NCI-H146 treated with DMSO at 0.1 percent for 48 hours (cell line): ENCODE results near the gene LRP1B.
"Not testable (repeated sequence)": the region's sequence is repeated elsewhere in the genome, so short reads cannot be mapped to it uniquely, and the experiment has no call there.

Experiments used
- DNase-seq: peaks from one replicate; lab custom pipeline; 2025; ENCODE audit not compliant: unreplicated experiment; lab: John Stamatoyannopoulos, UW

LRP1B gene

GRCh38 chr2:140504601-140505000 is 1626.2 kb downstream of the LRP1B start:
- DNase-seq: no peak

- no peak for DNase-seq
These were observed 1627.7 kb downstream of the LRP1B start for GRCh38 chr2:140502951-140503630.

GRCh38 chr2:140498360-140498759 is 1632.5 kb downstream of the LRP1B start:
- no peak for DNase-seq

DNA sequence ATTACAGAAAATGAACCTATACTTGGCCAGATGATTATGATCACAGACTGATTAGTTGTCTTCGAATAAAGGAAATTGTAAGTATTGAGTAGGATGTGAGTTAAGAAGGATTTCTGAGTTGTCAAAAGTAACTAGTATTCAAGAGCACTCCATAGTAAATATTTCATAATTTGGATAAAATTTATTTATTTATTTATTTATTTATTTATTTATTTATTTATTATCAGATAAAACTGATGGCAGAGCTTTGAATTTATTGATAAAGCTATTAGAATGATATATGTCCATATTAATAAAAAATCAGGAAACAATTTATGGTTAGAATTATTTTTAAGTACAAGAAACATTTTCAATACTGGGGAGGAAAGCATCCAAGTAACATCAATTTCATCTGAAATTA is 1634.1 kb downstream of the LRP1B start:
- DNase-seq: no peak

DNA sequence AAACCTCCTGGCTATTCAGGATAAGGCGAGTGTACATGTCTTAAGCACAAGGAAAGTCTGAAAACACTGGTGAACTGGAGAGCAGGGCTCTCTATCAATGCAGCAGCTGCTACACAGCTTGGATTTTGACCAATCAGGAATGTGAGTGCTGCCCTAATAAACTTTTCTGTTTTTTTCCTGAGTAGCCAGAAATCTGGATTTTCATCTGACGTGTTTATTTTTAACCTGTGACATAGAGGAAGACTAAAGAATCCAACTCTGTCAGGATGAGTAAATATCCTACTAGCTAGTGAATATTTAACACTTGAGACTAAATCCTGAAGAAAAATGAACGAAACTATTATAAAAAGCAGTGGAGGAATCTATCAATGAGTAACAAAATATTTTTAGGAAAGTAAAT is 1638.9 kb downstream of the LRP1B start:
- no peak for DNase-seq

DNA sequence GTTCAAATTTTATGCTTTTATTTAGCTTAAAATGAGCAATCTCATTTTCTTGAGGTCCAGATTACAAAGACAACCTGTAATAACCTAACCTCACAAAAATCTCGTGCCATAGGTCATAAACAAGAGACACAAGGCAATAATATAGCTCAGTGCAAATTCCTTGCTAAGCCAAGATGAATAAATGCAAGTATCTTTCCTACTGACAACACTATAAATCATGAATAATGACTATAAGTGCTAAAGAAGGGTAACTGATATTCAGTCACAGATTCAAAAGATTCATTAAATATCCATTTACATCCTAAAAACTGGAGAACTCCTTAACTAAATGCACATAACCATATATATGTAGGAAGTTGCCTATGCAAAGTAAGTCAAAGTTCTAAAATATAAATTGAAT is 1641.6 kb downstream of the LRP1B start:
- DNase-seq: no peak

- DNase-seq: no peak
These were observed 1649.7 kb downstream of the LRP1B start for GRCh38 chr2:140481136-140481535.

DNA sequence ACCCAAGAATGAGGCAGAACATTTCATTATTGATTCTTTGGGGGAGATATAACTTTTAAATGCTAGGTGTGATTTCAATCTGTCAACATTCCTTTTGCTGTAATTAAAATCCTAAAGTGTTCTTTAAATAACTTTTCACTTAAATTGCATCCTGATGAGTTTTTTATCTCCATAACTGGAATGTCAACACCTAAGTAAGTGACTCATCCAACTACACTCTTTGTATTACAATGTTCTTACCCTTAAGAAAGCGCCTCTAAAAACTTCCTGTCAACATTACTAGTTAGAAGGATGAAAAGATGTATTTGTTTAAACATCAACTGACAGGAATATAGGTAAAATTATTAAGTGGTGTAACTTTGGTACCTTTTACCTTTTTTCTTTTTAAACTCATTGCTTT is 1657.0 kb downstream of the LRP1B start:
- DNase-seq: peak; percentile 11

DNA sequence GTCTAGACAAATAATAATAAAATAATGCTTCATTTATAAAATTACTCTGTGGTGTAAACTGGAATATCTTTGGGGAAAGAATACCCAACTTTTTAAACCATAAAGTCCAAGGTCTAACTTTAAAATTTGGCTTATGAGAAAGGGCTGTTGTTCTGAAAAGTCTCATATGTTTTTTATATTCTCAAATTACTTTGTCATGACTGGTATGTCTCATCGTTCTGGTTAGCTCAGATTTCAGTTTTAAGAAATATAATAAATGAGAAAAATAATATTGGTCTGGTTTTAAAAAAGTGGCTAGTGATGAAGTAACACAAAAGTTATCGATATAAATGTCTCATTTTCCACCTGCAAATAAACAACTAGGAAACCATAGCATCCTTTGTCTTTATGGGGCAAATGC is 1658.1 kb downstream of the LRP1B start:
- DNase-seq: no peak

DNA sequence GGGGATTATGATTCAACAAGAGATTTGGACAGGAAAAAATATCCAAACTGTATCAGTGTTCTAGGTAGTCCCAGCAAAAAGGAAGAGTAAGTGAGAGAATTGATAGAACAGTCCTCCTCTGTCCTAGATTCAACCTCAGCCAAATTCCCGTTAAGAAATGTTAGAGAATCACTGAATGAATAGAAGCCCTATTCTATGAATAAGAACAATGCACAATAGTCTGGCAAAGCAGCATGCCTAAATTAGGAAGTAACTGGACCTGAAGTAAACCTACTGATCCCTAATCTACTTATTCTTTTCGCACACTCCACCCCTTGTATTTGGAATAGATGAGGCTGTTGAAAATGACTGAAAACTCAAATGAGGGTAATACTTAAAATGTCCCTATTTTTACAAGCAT is 1665.5 kb downstream of the LRP1B start:
- no peak for DNase-seq

DNA sequence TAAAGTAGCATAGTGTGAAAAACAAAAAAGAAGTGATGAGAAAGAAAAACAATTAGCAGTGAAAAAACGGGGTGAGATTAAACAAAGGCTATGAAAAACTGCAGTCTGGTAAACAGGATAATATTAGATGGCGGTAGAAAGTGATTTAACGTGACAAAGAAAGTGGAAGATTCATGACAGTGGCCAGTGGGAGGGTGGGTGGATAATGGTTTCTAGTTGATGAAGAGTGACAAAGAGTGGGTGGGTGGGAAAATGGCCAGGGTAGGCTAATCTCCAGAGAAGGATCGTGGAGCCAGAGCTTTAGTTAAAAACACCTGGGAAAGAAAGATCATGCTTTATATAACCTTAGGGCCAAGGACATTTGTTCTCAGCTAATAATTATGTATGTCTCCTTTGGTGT is 1667.8 kb downstream of the LRP1B start:
- no peak for DNase-seq

GRCh38 chr2:140457483-140457882 is 1673.3 kb downstream of the LRP1B start:
- no peak for DNase-seq

GRCh38 chr2:140455315-140455714 is 1675.5 kb downstream of the LRP1B start:
- no peak for DNase-seq

GRCh38 chr2:140454717-140455116 is 1676.1 kb downstream of the LRP1B start:
- DNase-seq: no peak

DNA sequence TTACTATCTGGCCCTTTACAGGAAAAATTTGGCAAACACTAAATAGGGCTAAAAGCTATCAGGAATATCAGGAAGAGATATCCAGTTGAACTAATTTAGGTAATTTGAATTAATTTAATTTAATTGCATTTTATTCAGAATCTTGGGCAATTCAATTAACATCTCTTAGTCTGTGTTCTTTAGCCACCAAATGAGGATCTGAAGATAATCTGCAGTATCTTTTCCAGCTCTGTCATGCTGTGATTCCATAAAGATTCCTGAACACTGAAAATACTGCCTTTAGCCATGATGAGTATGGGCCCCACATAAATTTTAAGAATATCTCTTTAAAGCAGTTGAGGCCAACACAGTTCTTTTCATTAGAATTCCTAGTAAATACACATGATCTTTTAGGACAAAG is 1679.5 kb downstream of the LRP1B start:
- DNase-seq: no peak

- no peak for DNase-seq
These were observed 1688.5 kb downstream of the LRP1B start for GRCh38 chr2:140442319-140442718.

DNA sequence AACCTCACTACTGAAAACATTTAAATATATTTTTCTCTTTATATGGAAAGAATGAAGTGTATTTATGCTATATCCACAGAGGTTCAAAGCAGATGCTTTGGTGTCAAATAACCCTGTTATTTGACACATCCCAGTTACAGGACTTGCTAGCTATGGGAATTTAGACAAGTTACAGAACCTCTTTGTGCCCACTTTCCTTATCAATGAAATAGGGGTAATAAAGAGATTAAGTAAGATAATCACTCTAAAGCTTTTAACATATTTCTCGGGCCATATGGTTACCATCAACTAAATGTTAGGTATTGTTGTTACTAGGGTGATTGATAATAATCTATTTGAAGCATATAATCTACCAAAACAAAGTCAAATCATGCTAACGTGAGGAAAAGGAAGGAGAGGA is 1690.0 kb downstream of the LRP1B start:
- DNase-seq: no peak

- DNase-seq: no peak
These were observed 1693.9 kb downstream of the LRP1B start for GRCh38 chr2:140436936-140437335.

DNA sequence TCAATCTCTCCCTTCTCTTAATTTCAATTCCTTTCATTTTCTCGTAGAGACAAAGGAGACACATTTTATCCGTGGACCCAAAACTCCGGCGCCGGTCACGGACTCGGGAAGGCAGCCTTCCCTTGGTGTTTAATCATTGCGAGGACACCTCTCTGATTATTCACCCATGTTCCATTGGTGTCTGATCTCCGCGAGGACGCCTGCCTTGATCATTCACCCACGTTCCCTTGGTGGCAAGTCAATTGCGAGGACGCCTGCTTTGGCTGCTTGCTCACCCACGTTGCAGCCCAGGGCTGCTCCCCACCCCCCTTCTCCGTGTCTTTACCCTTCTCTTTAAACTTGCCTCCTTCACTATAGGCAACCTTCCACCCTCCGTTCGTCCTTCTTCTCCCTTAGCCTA is 1703.8 kb downstream of the LRP1B start:
- not testable (repeated sequence) for DNase-seq

DNA sequence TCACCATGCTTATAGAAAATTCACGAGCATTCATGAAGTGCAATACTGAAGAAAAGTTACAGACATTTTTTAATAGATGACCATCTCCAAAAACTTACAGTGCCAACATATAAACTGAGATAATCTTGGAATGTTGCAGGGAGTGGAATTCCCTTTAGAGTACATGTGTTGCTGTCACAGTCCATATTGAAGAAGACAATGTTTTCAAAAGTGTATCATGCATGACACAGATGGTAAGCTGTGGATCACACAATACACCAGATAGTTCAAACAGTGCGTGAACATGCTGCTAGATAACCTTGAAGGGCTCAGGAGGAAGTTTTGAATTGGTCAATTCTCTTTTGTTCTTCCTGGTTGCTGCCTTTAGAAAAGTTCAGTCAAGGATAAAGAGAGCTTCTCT is 1706.3 kb downstream of the LRP1B start:
- no peak for DNase-seq

DNA sequence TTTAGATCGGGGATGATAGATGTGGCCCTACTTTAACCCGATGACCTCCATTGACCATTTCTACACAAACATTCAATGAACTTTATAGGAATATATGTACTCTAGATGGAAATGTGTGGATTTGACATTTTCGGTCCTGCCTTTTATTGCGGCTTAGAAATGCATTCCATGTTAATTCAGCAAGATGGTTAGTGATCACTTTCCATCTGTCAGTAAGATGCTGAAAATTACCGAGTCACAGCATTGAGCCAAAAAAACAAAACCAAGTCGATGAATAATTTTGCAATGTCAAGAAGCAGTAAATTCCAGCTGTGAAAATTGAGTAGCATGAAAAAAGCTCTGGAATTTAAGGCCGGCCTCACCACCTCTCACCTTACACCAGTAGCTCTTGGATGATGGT is 1708.1 kb downstream of the LRP1B start:
- DNase-seq: no peak

DNA sequence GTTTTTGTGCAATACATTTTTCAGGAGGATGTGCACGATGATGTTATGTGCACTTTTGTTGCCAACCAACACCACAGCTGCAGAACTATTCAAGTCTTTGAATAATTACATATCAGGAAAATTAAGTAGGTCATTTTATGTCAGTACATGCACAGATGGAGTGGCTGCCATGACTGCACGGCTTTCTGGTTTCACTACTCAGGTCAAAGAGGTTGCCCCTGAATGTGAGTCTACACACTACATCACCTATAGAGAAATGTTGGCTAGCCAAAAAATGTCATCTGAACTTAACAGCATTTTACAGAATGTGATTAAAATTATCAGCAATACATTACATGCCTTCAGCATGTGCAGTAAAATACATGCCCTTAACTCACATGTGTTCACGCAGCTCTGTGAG is 1713.3 kb downstream of the LRP1B start:
- no peak for DNase-seq

- no peak for DNase-seq
These were observed 1714.2 kb downstream of the LRP1B start for GRCh38 chr2:140416577-140416976.
